Heart left ventricle (tissue), 16 donors: ENCODE measurements around the gene AJAP1. TPM values are rescaled to one million over a fixed set of nuclear protein-coding genes. Genes with fewer than 3 reads are reported as not detected.

Experiments used
- ATAC-seq, 4 donors: fragments of 200-7000 bp; cut with Tn5 transposase; one replicate each; pipeline ENCODE4 v1.9.1; 2020 to 2022; ENCODE audit warnings: moderate library complexity in 4 of 4, mild to moderate bottlenecking in 3 of 4, moderate number of reproducible peaks in 1 of 4
- DNase-seq, 5 donors: peaks; one replicate each; pipeline ENCODE4 v3.0.0-alpha.2; 2020
- H3K27ac ChIP-seq, 12 donors: fragments of 200-600 bp; sonication (generic) in 4 of 12; one replicate each; pipeline versions ENCODE4 v1.5.0 to v1.8.0; 2016 to 2022; ENCODE audit warnings: mild to moderate bottlenecking in 2 of 12
- H3K27me3 ChIP-seq, 9 donors: fragments of 200-600 bp; sonication (generic) in 2 of 9; one replicate each; pipeline versions ENCODE4 v1.5.1 to v1.8.0; 2016 to 2022; ENCODE audit warnings: mild to moderate bottlenecking in 3 of 9
- H3K36me3 ChIP-seq, 9 donors: fragments of 200-600 bp; sonication (generic) in 2 of 9; one replicate each; pipeline versions ENCODE4 v1.5.0 to v1.8.0; 2018 to 2022; ENCODE audit warnings: mild to moderate bottlenecking in 2 of 9
- H3K4me1 ChIP-seq, 12 donors: fragments of 200-600 bp; sonication (generic) in 4 of 12; one replicate each; pipeline versions ENCODE4 v1.5.0 to v1.8.0; 2016 to 2022; ENCODE audit warnings: mild to moderate bottlenecking in 3 of 12
- H3K4me3 ChIP-seq, 12 donors: fragments of 200-600 bp; sonication (generic) in 4 of 12; one replicate each; pipeline versions ENCODE4 v1.5.0 to v1.8.0; 2017 to 2022; ENCODE audit warnings: mild to moderate bottlenecking in 9 of 12, moderate library complexity in 4 of 12
- H3K9me3 ChIP-seq, 12 donors: fragments of 200-600 bp; sonication (generic) in 4 of 12; one replicate each; pipeline versions ENCODE4 v1.5.0 to v1.8.0; 2016 to 2022; ENCODE audit warnings: mild to moderate bottlenecking in 1 of 12
- POLR2A ChIP-seq, 2 donors: fragments of 450-650 bp; IDR thresholded peaks; one replicate each; pipeline ENCODE4 v1.6.1; 2017; ENCODE audit warnings: antibody characterized with exemption in 2 of 2, mild to moderate bottlenecking in 2 of 2, moderate library complexity in 2 of 2
- WGBS, 4 donors: extraction: QIAGEN DNeasy Blood & Tissue Kit in 2 of 4; methylation state at CpG; one replicate each; pipeline versions ENCODE4 v1.1.5 to v1.1.7; 2013 to 2018; 5-methylcytosine and 5-hydroxymethylcytosine counted together
- intact Hi-C, 10 donors: fragments of 100-400 bp; cut with DNase I; formaldehyde crosslinking; loops; one replicate each; pipeline versions ENCODE4 v1.11.1 to v1.14.2; 2022
- polyA plus RNA-seq, 2 donors: library from polyadenylated mRNA; stranded (reverse); fragments of 200-250 nt; gene quantifications; one replicate each; pipeline ENCODE4 v1.2.3, GENCODE V29; 2013
- total RNA-seq, 9 donors: library from RNA; depleted of rRNA in 2 of 9; stranded (reverse); fragments of >200 nt in 2 of 9; fragmentation: NEBNext Ultra II Directional in 3 of 9; extraction: Animal tissue kit (Norgen Biotek cat#: 25700) in 3 of 9; gene quantifications; one replicate each; pipeline versions ENCODE4 v1.1.0 to v1.2.4, GENCODE V29; 2016 to 2023
- TF ChIP-seq, protein P1 (sequence below), 12 donors: fragments of 200-600 bp; sonication (generic) in 4 of 12; IDR thresholded peaks; one replicate each; pipeline versions ENCODE4 v1.5.0 to v1.8.0; 2018 to 2022; ENCODE audit warnings: antibody characterized with exemption in 12 of 12, mild to moderate bottlenecking in 5 of 12
- donor health status: ischemic (EF 13 %, LVEDD 7.1; RV severe dilation, severe dysfunction).
- donor health status: healthy with polysubstance abuse.
- donor health status: DM: no; HTN: yes; CAD: no.
- donor health status: DM: no; HTN: no; CAD: no.
- donor health status: ischemic (EF 25% LVEDD 6.9; RV normal size, moderate dysfunction).
- donor health status: ischemic (EF 25% LVEDD 5.7; RV mildly dilated, moderate dysfunction).
- donor health status: healthy.
- donor health status: DM: yes; HTN: yes; CAD: no.
- donor health status: ischemic (EF 35%, LVEDD 5.7; RV mildly dilated, moderate dysfunction).
- donor health status: nonischemic (EF 11% LVEDD 7.7; RV severe dilation, severe dysfunction).
- donor health status: DM: yes; HTN: yes; CAD: no.
- donor health status: PGD.
- donor health status: ischemic (EF 29% LVEDD 5.4; RV normal size, mild dysfunction).
- donor health status: nonischemic (EF 23%, LVEDD 6.1; RV moderate dilation, normal function).

The AJAP1 gene
- total and polyA plus RNA-seq, 11 donors, result 0.01 to 0.67 (median 0.07) TPM; not detected in 2

DNA sequence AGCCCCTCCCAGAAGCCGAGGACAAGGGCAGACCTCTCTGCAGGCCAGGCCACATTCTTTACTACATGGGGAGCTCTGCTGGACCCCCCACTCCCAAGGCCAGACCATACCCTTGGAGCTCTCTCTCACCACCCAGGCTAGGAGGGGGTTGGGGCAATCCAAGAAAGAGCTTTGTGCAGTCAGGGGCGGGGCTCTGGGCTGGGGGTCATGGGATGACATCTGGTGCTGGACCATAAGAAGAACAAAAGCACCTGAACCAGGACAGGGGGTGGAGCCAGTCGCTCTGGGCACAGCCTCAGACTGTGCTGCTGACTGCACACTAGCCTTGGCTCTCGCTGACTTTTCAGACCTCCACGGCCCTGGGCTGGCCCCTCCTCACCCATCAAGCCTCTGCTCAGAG, 23.1 kb upstream of the AJAP1 start:
- ATAC-seq (no peak), DNase-seq (no peak)
- WGBS, 4 donors, result 83 to 88% (median 84%) methylated on average over 4 to 5 of the region's 5 CpGs
- no peak overlapping the region for H3K27ac ChIP-seq
- H3K4me3 ChIP-seq, result no peak overlapping the region
- intact Hi-C loops, result no loop called here
- H3K36me3 ChIP-seq, result no peaks in the 10 kb centered on the region
- no peak for TF ChIP-seq POLR2A (IDR thresholded peaks at IDR 0.05)
- TF ChIP-seq, protein P1, sequence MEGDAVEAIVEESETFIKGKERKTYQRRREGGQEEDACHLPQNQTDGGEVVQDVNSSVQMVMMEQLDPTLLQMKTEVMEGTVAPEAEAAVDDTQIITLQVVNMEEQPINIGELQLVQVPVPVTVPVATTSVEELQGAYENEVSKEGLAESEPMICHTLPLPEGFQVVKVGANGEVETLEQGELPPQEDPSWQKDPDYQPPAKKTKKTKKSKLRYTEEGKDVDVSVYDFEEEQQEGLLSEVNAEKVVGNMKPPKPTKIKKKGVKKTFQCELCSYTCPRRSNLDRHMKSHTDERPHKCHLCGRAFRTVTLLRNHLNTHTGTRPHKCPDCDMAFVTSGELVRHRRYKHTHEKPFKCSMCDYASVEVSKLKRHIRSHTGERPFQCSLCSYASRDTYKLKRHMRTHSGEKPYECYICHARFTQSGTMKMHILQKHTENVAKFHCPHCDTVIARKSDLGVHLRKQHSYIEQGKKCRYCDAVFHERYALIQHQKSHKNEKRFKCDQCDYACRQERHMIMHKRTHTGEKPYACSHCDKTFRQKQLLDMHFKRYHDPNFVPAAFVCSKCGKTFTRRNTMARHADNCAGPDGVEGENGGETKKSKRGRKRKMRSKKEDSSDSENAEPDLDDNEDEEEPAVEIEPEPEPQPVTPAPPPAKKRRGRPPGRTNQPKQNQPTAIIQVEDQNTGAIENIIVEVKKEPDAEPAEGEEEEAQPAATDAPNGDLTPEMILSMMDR (IDR thresholded peaks at IDR 0.05), result no peak
- H3K9me3 ChIP-seq, result no peaks in the 10 kb centered on the region
- peaks cover 0 to 18% (median 0%) of the 10 kb centered on the region in 9 donors for H3K27me3 ChIP-seq
- H3K4me1 ChIP-seq, result peaks cover 0 to 6% (median 0%) of the 10 kb centered on the region in 12 donors

DNA sequence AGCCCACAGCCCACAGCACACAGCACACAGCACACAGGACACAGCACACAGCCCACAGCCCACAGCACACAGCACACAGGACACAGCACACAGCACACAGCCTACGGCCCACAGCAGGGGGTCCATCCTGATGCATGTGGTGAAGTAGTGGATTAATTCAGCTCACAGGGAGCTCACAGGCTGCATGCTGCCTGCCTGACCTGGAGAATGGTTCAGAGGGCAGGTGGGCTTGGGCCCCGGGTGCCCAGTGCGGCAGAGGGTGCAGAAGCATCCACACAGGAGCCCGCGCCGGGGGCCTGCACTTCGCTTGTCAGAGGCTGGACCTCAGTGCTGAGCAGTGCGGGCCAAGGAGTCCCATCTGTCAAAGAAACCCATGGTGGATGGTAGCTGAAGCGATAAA, 21.1 kb upstream of the AJAP1 start:
- TF ChIP-seq POLR2A (IDR thresholded peaks at IDR 0.05), result no peak
- TF ChIP-seq, protein P1 (IDR thresholded peaks at IDR 0.05), result no peak
- 69 to 87% (median 79%) methylated on average over 4 to 9 of the region's 9 CpGs for WGBS, 4 donors

DNA sequence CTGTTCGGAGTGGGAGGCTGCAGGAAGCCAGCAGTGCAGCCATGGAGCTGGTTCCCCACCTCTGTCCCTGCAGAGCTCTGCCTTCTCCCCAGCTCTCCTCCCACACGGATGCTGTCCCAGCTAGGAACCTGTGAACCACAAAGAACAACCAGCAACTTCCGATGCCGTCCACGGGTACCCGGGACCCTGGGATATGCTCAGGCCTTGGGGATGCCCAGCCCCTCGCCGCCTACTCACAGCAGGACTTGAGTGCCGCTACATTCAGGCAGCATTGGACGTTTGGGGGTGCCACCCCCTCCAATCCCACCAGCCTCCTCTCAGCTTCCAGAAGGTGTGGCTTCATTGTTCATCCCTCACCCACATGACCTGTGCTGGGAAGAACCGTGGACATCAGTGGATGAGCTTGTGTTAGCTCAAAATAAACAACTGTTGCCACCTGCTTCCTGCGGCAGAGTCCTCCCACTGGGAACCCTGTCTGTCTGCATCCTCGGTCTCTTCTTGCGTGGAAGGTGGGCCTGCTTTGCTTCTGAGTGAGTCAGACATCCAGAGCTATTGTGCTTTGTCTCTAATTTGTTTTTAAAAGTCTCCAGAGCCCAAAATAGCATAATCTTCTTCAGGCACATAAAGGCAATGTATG, 20.1 kb upstream of the AJAP1 start:
- H3K4me3 ChIP-seq, result no peak overlapping the region
- intact Hi-C loops, result no loop called here
- WGBS, 4 donors, result 65 to 76% (median 73%) methylated on average over 10 to 14 of the region's 14 CpGs
- ATAC-seq, result no peak
- H3K36me3 ChIP-seq, result no peaks in the 10 kb centered on the region
- no peak overlapping the region for H3K27ac ChIP-seq
- no peaks in the 10 kb centered on the region for H3K4me1 ChIP-seq
- DNase-seq, result no peak
- peaks cover 0 to 23% (median 0%) of the 10 kb centered on the region in 9 donors for H3K27me3 ChIP-seq
- no peaks in the 10 kb centered on the region for H3K9me3 ChIP-seq
- TF ChIP-seq POLR2A (IDR thresholded peaks at IDR 0.05), result no peak

More for the DNA sequence above, 21.1 kb upstream of the AJAP1 start:
- intact Hi-C loops, result no loop called here
- Histone ChIP-seq H3K9me3 (no peaks in the 10 kb centered on the region), H3K36me3 (no peaks in the 10 kb centered on the region), H3K27me3 (peaks cover 0 to 23% (median 0%) of the 10 kb centered on the region in 9 donors), H3K27ac (no peak overlapping the region), H3K4me3 (no peak overlapping the region), H3K4me1 (no peaks in the 10 kb centered on the region)
- ATAC-seq (no peak), DNase-seq (no peak)

DNA sequence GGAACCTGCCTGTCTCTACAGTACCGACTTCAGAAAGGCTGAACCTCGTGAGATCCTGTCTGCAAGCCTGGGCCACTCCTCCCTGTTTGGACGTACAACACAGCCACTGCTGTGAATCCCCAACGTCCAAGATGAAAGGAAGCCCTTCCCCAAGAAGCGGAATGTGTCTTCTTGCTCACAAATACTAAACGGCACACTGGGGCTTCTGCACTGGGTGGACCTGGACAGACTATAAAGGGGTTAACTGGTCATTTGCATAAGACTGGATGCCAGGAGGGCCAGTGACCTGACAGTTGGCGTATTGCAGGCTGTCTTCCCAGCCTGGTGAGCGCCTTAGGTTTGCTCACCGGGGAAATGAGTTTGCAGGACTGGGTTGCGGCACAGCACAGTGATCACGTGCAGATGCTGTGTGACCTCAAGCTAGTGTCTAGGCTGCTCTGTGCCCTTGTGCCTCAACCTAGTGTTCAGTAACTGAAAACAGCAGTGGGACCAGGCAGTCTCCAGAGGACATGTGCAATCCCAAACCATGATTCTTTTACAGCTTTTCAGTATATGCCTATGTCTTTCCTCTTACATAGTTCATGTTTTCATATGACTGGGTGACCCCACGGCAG, 19.5 kb upstream of the AJAP1 start:
- 66 to 70% (median 67%) methylated on average over 10 to 12 of the region's 12 CpGs for WGBS, 4 donors
- ATAC-seq (no peak), DNase-seq (no peak)
- H3K27me3 ChIP-seq, result peaks cover 0 to 25% (median 0%) of the 10 kb centered on the region in 9 donors
- H3K9me3 ChIP-seq, result no peaks in the 10 kb centered on the region
- TF ChIP-seq, protein P1 (IDR thresholded peaks at IDR 0.05), result no peak
- TF ChIP-seq POLR2A (IDR thresholded peaks at IDR 0.05), result no peak
- no peaks in the 10 kb centered on the region for H3K36me3 ChIP-seq
- no peaks in the 10 kb centered on the region for H3K4me1 ChIP-seq
- no peak overlapping the region for H3K27ac ChIP-seq
- no peak overlapping the region for H3K4me3 ChIP-seq
- intact Hi-C loops, result no loop called here
